MM.1S (cell line): ENCODE measurements around the gene RASAL2.

ENCODE experiments used
- EZH2 ChIP-seq: fragments of 300-600 bp; sonication (generic); optimal IDR thresholded peaks from 2 replicates; pipeline ENCODE3; 2017; ENCODE audit warnings: low read depth, mild to moderate bottlenecking, antibody characterized with exemption, low read length, mixed read lengths
- EZH2phosphoT487 ChIP-seq: fragments of 300-600 bp; sonication (generic); IDR thresholded peaks from 2 replicates; pipeline ENCODE4 v1.6.1; 2018; ENCODE audit warnings: antibody characterized with exemption, low read length
- TF ChIP-seq, protein P1 (sequence below): fragments of 300-600 bp; sonication (generic); IDR thresholded peaks from 2 replicates; pipeline ENCODE4 v1.5.1; 2016; ENCODE audit warnings: antibody characterized with exemption, low read length, mixed read lengths

GRCh38 chr1:178396789-178397188 is 302.9 kb downstream of the RASAL2 start:
- TF ChIP-seq, protein P1, sequence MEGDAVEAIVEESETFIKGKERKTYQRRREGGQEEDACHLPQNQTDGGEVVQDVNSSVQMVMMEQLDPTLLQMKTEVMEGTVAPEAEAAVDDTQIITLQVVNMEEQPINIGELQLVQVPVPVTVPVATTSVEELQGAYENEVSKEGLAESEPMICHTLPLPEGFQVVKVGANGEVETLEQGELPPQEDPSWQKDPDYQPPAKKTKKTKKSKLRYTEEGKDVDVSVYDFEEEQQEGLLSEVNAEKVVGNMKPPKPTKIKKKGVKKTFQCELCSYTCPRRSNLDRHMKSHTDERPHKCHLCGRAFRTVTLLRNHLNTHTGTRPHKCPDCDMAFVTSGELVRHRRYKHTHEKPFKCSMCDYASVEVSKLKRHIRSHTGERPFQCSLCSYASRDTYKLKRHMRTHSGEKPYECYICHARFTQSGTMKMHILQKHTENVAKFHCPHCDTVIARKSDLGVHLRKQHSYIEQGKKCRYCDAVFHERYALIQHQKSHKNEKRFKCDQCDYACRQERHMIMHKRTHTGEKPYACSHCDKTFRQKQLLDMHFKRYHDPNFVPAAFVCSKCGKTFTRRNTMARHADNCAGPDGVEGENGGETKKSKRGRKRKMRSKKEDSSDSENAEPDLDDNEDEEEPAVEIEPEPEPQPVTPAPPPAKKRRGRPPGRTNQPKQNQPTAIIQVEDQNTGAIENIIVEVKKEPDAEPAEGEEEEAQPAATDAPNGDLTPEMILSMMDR: no peak
- TF ChIP-seq EZH2: no peak
- TF ChIP-seq EZH2phosphoT487: no peak
